H1 (cell line): Measurements from ENCODE around the gene TNRC6C. TPM values are rescaled to one million over a fixed set of nuclear protein-coding genes. Genes with fewer than 3 reads are reported as not detected.

Source experiments
- CTCF ChIP-seq, 3 experiments: IDR thresholded peaks; 1 replicate in 2 of 3; 2 replicates in 1 of 3; pipeline versions ENCODE4 v1.5.1 to v1.6.1; 2011; ENCODE audit warnings: low read length in 3 of 3, mild to moderate bottlenecking in 3 of 3, inconsistent platforms in 2 of 3, low read depth in 1 of 3, moderate library complexity in 1 of 3; ENCODE audit not compliant: insufficient read depth in 1 of 3; ENCODE audit errors: control extremely low read depth in 1 of 3
- polyA plus RNA-seq, 7 experiments: library from polyadenylated mRNA; depleted of rRNA in 3 of 7; stranded (reverse) in 5 of 7; unstranded in 2 of 7; fragments of >200 nt in 5 of 7; fragments of 200-250 nt in 2 of 7; gene quantifications; 1 replicate in 5 of 7; 2 replicates in 1 of 7; 4 replicates in 1 of 7; pipeline versions ENCODE4 v1.2.1 to v1.2.3, GENCODE V29; 2011 to 2013; ENCODE audit warnings: missing spikeins in 2 of 7, mixed read lengths in 2 of 7
- total RNA-seq: library from RNA; stranded (reverse); fragmentation: NEBNext Ultra II Directional; extraction: Animal tissue kit (Norgen Biotek cat#: 25700); gene quantifications from 2 replicates; pipeline ENCODE4 v1.2.1, GENCODE V29; 2021
- TF ChIP-seq, protein P1 (sequence below): IDR thresholded peaks from 2 replicates; pipeline ENCODE4 v1.6.1; 2012; ENCODE audit warnings: inconsistent platforms

The TNRC6C gene
- total and polyA plus RNA-seq, 2 of the 8 experiments (the other 6 are each of a cell fraction or from before 2014, with no cell fraction given) = 2.8 to 28.9 TPM

GRCh38 chr17:78151514-78152008 is 193.1 kb downstream of the TNRC6C start (continued):
- no peak for TF ChIP-seq CTCF (IDR thresholded peaks at IDR 0.05; ENCODE audit: control extremely low read depth in 1 of 3, insufficient read depth in 1 of 3, low read depth in 1 of 3, low read length in 3 of 3)
- TF ChIP-seq, protein P1, sequence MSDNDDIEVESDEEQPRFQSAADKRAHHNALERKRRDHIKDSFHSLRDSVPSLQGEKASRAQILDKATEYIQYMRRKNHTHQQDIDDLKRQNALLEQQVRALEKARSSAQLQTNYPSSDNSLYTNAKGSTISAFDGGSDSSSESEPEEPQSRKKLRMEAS = no peak
